Sigmoid colon (tissue), 4 donors: ENCODE results near the gene GALT.

ENCODE experiments used
- CTCF ChIP-seq, 4 experiments: fragments of 450-650 bp in 3 of 4; fragments of 200-600 bp in 1 of 4; IDR thresholded peaks; one replicate each; pipeline ENCODE4 v1.5.1; 2016 to 2019; ENCODE audit warnings: antibody characterized with exemption in 4 of 4, mild to moderate bottlenecking in 3 of 4, moderate library complexity in 2 of 4
- EP300 ChIP-seq, 4 donors: sonication (generic); formaldehyde crosslinking; IDR thresholded peaks; one replicate each; pipeline ENCODE4 v1.6.1; 2017; ENCODE audit warnings: antibody characterized with exemption in 4 of 4
- POLR2A ChIP-seq, 2 donors: fragments of 450-650 bp; IDR thresholded peaks; one replicate each; pipeline ENCODE4 v1.6.1; 2016; ENCODE audit warnings: antibody characterized with exemption in 2 of 2, mild to moderate bottlenecking in 2 of 2, moderate library complexity in 2 of 2

DNA sequence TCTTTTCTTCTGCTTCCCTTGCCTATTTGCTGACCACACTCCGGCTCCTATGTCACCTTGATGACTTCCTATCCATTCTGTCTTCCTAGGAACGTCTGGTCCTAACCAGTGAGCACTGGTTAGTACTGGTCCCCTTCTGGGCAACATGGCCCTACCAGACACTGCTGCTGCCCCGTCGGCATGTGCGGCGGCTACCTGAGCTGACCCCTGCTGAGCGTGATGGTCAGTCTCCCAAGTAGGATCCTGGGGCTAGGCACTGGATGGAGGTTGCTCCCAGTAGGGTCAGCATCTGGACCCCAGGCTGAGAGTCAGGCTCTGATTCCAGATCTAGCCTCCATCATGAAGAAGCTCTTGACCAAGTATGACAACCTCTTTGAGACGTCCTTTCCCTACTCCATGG, 2.2 kb downstream of the GALT start:
- TF ChIP-seq EP300 (IDR thresholded peaks at IDR 0.05) (no peak), CTCF (IDR thresholded peaks at IDR 0.05) (no peak), POLR2A (IDR thresholded peaks at IDR 0.05) (no peak)
